Adipose tissue (tissue), 3 donors: ENCODE data around the gene SUCO. TPM values are rescaled to one million over a fixed set of nuclear protein-coding genes. Genes with fewer than 3 reads are reported as not detected.
A peak's percentile ranks its signal among the peaks of the same experiment; 100 is the strongest.
"Not testable (repeated sequence)": the region's sequence is repeated elsewhere in the genome, so short reads cannot be mapped to it uniquely, and the experiment has no call there.

ENCODE experiments used
- H3K27ac ChIP-seq: one replicate; pipeline ENCODE4 v1.5.1; 2013; ENCODE audit warnings: low read depth, low read length
- WGBS, 3 donors: extraction: QIAGEN DNeasy Blood & Tissue Kit; methylation state at CpG; one replicate each; pipeline ENCODE4 v1.1.7; 2013; 5-methylcytosine and 5-hydroxymethylcytosine counted together
- polyA plus RNA-seq, 3 donors: library from polyadenylated mRNA; stranded (reverse); fragments of 200-250 nt; gene quantifications; one replicate each; pipeline ENCODE4 v1.2.3, GENCODE V29; 2013
- donor health status: healthy with polysubstance abuse.
- donor health status: Bipolar disorder and iron deficiency.
- donor health status: healthy.

The SUCO gene, protein sequence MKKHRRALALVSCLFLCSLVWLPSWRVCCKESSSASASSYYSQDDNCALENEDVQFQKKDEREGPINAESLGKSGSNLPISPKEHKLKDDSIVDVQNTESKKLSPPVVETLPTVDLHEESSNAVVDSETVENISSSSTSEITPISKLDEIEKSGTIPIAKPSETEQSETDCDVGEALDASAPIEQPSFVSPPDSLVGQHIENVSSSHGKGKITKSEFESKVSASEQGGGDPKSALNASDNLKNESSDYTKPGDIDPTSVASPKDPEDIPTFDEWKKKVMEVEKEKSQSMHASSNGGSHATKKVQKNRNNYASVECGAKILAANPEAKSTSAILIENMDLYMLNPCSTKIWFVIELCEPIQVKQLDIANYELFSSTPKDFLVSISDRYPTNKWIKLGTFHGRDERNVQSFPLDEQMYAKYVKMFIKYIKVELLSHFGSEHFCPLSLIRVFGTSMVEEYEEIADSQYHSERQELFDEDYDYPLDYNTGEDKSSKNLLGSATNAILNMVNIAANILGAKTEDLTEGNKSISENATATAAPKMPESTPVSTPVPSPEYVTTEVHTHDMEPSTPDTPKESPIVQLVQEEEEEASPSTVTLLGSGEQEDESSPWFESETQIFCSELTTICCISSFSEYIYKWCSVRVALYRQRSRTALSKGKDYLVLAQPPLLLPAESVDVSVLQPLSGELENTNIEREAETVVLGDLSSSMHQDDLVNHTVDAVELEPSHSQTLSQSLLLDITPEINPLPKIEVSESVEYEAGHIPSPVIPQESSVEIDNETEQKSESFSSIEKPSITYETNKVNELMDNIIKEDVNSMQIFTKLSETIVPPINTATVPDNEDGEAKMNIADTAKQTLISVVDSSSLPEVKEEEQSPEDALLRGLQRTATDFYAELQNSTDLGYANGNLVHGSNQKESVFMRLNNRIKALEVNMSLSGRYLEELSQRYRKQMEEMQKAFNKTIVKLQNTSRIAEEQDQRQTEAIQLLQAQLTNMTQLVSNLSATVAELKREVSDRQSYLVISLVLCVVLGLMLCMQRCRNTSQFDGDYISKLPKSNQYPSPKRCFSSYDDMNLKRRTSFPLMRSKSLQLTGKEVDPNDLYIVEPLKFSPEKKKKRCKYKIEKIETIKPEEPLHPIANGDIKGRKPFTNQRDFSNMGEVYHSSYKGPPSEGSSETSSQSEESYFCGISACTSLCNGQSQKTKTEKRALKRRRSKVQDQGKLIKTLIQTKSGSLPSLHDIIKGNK (N-terminal part only)
- polyA plus RNA-seq: 10 to 100 TPM in 2 of 3 donors, 1 to 10 TPM in 1; 7.7 to 14.1 (median 11.0) TPM

DNA sequence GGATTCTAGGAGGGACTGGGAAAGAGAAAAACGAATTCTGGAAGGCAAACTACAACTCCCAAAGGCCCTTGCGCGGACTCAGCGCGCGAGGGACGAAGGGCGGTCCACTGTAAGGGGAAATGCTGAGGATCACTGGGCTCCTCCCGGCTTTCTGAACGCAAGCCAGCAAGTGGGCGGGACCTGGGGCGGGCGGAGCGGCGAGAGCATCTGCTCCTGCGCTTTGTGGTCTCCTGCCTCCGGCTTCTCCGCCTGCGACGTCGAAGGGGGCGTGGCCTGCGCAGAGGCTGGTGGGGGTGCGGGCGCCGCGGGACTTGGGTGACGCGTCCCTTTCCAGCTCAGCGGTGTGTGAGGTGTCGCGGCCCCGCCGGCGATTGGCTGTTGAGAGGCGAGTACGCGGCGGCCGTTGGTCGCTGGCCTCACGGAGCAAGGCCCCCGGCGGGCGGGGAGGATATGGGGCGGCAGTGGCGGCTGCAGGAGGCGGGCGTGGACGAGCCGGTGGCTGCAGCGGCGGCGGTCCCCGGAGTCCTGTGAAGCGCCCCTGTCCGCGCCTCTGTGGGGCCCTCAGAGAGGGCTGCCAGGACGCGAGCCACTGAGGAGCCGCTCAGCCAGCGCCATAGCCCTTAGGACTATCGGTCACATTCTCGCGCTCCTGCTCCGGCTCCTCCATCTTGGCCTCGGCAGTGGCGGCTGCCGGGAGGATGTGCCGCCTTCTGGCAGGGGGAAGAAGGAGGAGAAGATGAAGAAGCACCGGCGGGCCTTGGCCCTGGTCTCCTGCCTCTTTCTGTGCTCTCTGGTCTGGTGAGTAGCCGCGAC lies at the start of gene SUCO:
SUCO (plus strand) TSS at position 451 of the 813 bp plus-strand sequence; CDS start at position 737, 286 bp downstream.
- 0% methylated on average over 61 to 74 of the region's 74 CpGs for WGBS, 3 donors
- peak within 1 kb of the TSS; percentile 95 for H3K27ac ChIP-seq

- H3K27ac ChIP-seq: no peak overlapping the region
These were observed 49.5 kb upstream of the SUCO start for GRCh38 chr1:172483448-172483847.

- no peak overlapping the region for H3K27ac ChIP-seq
These were observed 48.7 kb upstream of the SUCO start for GRCh38 chr1:172484252-172484651.

DNA sequence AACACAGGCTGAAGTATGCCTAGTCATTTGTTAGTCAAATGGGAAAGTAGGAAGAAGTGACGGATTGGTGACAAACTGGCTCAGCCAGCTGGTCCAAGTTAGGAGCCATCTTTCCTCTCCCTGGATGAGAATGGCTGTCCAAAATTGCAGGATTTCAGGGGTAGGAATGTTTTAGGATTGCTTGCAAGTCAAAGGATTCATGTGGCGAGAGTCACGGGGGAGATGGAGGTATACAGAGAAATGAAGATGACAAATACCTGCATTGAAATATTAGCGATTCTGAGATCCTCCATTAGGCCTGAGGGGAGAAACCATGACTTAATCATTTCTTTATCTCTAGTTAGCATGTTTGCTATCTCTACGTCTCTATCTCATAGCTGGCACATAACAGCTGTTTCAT lies 47.3 kb upstream of the SUCO start:
- no peak overlapping the region for H3K27ac ChIP-seq
- WGBS, 3 donors: 60 to 68% (median 67%) methylated on average over 5 of the region's 5 CpGs

DNA sequence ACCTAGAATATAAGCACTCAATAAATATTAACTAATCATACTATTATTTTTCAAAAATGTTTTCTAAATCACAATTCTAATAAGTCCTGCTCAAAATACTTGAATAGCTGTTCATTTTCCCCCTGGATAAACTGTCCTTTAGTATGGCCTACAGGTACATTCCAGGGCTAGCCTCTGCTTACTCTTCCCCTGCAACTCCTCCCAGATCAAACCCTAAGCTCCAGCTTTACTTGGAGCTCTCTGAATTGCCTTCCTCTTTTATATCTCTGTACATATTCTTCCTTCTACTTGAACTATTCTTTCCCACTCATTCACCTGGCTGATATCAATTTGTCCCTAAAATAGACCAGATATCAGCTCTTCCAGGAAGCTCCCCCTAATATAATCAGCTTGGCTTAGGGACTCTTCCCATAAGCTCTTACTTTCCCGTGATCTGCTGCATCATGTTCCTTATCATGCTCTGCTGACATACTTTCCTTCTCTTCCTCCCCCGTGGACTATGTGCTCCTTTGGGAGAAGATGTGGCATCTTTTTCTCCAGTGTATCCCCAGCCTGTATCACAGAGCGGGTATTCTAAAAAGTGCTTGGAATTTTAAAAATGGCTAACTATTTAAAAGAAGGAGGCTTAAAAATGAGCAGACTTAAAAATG lies 46.0 kb upstream of the SUCO start:
- 51 to 68% (median 60%) methylated on average over 3 of the region's 3 CpGs for WGBS, 3 donors
- no peak overlapping the region for H3K27ac ChIP-seq

GRCh38 chr1:172487550-172487949 lies 45.4 kb upstream of the SUCO start:
- H3K27ac ChIP-seq: no peak overlapping the region
- 55 to 90% (median 58%) methylated on average over 4 of the region's 4 CpGs for WGBS, 3 donors

- no peak overlapping the region for H3K27ac ChIP-seq
- 93 to 97% (median 96%) methylated on average over 3 of the region's 3 CpGs for WGBS, 3 donors
These were observed 44.6 kb upstream of the SUCO start for GRCh38 chr1:172488393-172488792.

DNA sequence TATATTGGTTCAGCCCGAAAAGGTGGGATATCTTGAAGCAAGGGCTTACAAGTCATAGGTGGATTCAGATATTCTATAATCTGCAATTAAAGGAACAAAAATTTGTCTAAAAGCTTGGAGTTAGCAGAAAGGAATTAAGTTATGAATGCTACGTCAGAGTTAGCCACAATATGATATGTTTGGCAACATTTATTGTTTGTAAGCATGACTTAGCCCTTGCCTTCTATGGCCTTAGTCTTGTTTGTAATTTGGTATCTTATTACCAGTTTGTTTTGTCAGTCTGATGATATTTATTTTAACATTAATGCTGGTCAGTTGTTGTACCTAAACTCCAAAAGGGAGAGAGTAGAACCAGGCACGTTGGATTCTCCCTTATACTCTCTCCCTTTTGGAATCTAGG lies 43.1 kb upstream of the SUCO start:
- 78 to 84% (median 79%) methylated on average over 3 of the region's 3 CpGs for WGBS, 3 donors
- H3K27ac ChIP-seq: no peak overlapping the region

GRCh38 chr1:172492421-172492820 lies 40.5 kb upstream of the SUCO start:
- WGBS, 3 donors: 72 to 93% (median 77%) methylated on average over 1 of the region's 1 CpG
- no peak overlapping the region for H3K27ac ChIP-seq

- 94 to 98% (median 95%) methylated on average over 2 of the region's 2 CpGs for WGBS, 3 donors
- H3K27ac ChIP-seq: no peak overlapping the region
These were observed 38.8 kb upstream of the SUCO start for GRCh38 chr1:172494166-172494565.

GRCh38 chr1:172496127-172496526 lies 36.8 kb upstream of the SUCO start:
- not testable (repeated sequence) for H3K27ac ChIP-seq
- 71 to 95% (median 88%) methylated on average over 5 of the region's 5 CpGs for WGBS, 3 donors

- WGBS, 3 donors: 29 to 72% (median 54%) methylated on average over 1 of the region's 1 CpG
- H3K27ac ChIP-seq: no peak overlapping the region
These were observed 36.3 kb upstream of the SUCO start for GRCh38 chr1:172496678-172497077.

DNA sequence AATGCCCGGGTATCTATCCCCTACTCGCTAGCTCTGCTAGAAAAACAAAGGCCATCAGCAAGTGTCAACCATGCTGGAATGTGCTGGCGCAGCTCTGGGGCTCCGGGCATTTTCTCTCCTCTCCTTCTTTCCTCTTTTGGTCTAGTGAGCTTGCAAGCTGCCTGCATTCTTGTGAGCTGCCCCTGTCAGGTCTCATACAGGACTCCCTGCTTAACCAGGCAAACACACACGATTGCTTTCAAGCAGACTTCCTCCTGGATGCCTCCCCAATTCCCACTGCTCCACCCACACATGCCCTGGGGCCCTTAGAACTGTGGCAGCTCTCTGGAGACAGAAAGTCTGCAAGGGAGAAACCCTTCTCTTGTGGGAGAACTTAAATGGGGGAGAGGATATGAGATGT lies 35.7 kb upstream of the SUCO start:
- 24 to 46% (median 37%) methylated on average over 5 of the region's 5 CpGs for WGBS, 3 donors
- H3K27ac ChIP-seq: no peak overlapping the region

DNA sequence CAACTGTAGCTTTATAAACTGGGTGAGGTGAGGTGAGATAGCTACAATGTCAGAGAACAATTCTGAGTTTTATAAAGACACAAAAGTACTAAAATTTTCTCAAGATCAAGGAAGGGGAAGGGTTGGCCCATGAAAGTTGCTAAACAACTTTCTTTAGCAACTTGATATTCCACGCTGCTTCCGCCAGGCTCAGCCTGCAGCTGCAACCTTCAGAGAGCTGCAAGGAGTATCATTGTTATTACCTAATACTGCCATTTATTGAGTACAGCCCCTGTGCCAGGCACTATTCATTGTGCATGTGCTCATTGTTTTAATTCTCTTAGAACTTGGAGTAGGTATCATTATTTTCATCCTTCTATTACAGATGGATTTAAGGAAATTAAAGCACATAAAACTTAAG lies 34.1 kb upstream of the SUCO start:
- H3K27ac ChIP-seq: no peak overlapping the region
- 58 to 75% (median 69%) methylated on average over 2 of the region's 2 CpGs for WGBS, 3 donors

- no peak overlapping the region for H3K27ac ChIP-seq
These were observed 33.3 kb upstream of the SUCO start for GRCh38 chr1:172499636-172500141.

DNA sequence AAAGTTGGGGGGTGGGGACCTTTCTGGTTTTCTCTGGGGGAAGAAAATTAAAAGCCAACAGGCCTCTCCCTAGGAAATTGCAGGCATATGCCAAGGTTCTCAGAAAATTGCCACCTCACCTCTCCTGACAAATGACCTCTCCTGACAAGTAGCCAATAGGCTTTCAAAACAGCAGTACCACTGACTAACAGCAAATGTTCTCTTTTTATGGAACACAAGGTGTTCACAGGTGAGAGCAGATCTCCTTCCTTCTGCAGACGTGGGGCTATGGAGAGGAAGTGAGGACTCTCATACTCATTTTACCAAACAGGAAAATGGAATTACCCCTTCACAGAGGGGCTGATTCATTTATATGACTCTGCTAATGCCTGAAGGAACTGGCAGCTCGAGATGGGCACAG lies 32.7 kb upstream of the SUCO start:
- 64 to 67% (median 67%) methylated on average over 2 of the region's 2 CpGs for WGBS, 3 donors
- no peak overlapping the region for H3K27ac ChIP-seq

More at GRCh38 chr1:172499636-172500141, 33.3 kb upstream of the SUCO start:
- WGBS, 3 donors: 70 to 87% (median 76%) methylated on average over 3 of the region's 3 CpGs

- H3K27ac ChIP-seq: no peak overlapping the region
These were observed 25.2 kb upstream of the SUCO start for GRCh38 chr1:172507741-172508140.
